NCI-H748 (cell line): ENCODE data around the gene NXF1.
"Not testable (repeated sequence)": the region's sequence is repeated elsewhere in the genome, so short reads cannot be mapped to it uniquely, and the experiment has no call there.

Experiments
- DNase-seq: peaks from one replicate; lab custom pipeline; 2025; ENCODE audit not compliant: unreplicated experiment; lab: John Stamatoyannopoulos, UW

NXF1 gene

DNA sequence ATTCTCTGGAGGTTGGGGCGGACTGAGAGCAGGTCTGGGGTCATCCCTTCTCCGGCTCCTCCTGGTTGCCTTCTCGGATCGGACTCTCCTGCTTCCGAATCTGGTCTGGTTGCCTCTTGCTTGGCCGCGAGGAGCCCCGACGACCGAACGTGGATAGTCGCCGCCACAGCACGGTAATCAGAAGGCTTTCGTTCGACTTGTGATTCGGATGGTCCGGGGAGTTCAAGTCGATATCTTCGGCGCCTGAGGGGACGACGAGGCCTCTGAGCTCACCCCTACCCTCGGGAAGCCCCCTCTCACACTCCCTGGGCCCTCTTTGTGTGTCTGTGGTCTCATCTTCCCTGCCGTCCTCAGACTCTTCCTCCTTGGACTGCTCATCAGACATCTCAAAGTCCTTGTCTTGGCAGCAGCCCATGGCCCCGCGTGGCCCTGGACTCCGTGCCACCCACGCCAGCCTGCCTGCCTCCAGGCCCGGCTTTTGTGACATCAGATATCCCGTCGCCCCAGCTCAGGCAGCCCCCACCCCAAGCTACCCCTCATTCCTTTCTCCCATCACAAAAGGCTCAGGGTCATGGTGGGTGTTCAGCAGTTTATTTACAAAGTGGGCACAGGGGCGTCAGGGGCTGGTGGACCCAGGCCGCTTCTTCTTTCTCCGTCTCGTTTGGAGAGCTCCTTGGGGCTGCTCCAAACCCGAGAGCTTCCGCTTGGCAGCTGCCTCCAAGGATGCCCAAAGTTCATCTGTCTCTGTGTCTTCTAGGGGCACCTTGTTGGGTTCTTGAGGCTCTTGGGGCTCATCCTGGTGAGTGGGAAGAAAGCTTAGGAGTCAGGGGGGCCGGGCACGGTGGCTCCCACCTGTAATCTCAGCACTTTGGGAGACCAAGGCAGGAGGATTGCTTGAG is 27.3 kb upstream of the NXF1 start, which contains the start of gene TEX54:
TSS of gene TEX54 (minus strand) at position 506 of the 899 bp plus-strand sequence.
- no peak for DNase-seq

DNA sequence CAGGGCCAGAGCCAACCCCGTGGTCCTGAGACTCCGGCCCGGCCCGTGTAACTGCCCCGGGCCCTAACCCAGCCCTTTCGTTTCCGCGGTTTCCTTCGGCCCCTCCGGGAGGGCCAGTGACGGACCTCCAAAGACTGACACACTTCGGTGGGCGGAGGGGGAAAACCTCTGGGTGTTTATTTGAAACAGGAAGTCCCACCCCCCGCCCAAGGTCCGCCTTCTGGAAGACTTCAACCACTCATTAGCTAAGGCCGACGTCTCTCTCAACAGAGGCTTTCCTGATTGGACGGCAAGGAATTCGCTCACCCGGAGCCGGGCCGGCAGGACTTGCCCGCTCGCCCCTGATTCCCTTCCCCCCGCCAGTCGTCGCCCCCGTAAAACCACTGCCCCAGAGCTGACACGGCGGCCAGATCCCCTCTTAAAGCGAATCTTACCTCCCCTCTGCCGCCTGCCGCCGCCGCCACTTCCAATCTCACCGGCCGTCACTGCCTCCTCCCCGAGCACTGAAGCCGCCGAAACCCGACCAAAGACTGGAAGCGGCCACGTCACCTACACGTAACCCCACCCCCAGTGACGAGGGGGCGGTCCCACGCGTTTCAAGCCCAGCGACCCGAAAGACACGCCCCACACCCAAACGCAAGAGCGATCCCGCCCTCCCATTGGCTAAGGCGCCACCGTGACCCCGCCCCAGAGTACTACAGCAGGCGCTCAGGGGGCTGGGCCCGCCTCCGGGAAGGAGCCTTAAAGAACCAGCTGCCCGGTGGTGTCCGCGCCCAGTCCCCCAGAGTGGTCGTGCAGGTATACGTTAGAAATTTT is 26.5 kb upstream of the NXF1 start, which contains the start of gene STX5:
TSS of gene STX5 (minus strand) at position 532 of the 816 bp plus-strand sequence. CDS start 808 bp downstream, outside the sequence.
- peak; percentile 97 for DNase-seq

DNA sequence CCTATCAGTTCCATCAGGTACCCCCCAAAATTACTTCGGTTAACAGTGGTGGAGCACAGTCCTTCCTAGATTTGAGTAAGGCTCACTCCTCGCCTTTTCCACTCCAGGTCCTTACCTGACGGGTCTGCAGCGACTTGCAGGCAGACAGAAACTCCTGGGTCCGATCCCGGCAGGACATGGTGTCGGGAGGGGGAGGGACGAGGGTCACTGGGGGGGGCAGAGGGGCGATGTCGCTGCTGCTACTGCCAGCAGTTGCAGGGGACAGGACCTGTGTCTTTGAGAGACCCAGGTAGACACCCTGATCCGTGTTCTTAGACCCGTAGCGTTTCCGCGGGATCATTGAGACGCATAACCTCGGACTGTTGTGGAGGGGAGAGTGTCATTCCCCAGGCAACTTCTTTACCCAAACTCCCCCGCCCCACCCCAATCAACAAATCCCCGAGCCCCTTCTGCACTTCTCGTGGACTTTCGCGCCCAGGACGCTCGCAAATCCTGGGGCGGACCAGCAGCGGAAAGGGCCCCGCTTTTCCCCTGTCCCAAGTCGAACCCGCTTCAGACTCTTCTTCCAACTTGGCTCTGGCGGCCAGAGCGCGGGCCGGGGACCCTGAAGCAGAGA is 25.8 kb upstream of the NXF1 start:
- no peak for DNase-seq

GRCh38 chr11:62828130-62828529 is 22.9 kb upstream of the NXF1 start:
- DNase-seq, result not testable (repeated sequence)

DNA sequence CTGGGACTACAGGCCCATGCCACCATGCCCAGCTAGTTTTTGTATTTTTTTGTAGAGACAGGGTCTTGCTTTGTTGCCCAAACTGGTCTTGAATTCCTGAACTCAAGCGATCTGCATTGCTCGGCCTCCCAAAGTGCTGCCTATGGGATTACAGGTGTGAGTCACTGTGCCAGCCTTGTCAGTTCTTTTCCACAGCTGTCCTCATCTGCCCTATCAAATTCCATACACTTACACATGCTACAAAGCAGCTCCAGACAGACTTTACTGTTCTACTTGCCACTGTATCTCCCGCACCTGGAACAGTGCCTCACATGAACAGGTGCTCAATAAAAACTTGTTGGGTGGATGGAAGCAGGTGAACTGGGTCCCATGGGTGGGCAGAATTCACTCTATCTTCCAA is 18.4 kb upstream of the NXF1 start:
- DNase-seq, result no peak

GRCh38 chr11:62817129-62817528 is 11.9 kb upstream of the NXF1 start:
- no peak for DNase-seq

DNA sequence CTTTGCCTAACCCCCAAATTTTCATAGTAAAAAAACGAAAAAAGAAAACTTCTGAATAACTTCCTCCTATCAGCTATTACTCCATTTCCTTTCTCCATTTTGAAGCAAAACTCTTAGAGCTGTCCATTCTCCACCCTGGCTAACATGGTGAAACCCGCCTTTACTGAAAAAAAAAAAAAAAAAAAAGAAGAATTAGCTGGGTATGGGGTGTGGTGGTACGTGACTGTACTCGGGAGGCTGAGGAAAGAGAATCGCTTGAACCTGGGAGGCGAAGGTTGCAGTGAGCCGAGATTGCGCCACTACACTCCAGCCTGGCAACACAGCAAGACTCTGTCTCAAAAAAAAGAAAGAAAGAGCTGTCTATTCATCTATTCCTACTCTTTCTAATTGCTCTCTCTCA is 11.3 kb upstream of the NXF1 start:
- DNase-seq, result no peak

DNA sequence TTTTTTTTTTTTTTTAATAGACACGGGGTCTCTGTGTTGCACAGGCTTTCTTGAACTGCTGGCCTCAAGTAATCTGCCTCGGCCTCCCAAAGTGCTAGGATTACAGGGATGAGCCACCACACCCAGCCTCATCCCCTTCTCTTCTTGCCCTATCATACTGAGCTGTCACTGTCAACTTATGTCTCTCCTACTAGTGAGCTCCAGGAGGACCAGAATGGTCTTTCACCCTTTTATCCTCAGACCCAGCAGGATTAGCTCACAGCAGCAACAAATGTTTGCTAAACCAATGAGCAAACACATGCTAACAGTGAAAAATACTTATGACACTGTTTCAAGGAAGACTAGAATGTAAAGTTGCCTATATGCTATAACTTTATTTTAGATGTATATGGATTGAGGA is 6.4 kb upstream of the NXF1 start:
- no peak for DNase-seq

DNA sequence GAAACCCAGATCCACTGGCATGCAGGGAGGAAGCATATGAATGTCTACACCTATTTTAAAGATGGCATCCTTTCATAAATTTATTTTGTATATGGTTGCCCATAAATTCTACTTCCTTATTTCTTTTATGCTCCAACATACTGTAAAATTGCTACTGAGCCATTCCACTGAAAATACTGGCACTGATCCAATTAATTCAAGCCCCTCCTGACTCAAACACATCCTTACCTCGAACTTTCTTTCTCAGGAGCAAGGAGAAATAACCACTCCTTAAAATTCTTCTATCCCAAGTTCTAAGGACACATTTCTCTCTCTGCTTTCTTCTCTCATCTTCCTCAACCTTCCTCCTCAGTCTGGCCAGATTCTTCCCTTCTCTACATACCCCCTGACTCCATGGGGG is 5.5 kb upstream of the NXF1 start:
- DNase-seq, result no peak

DNA sequence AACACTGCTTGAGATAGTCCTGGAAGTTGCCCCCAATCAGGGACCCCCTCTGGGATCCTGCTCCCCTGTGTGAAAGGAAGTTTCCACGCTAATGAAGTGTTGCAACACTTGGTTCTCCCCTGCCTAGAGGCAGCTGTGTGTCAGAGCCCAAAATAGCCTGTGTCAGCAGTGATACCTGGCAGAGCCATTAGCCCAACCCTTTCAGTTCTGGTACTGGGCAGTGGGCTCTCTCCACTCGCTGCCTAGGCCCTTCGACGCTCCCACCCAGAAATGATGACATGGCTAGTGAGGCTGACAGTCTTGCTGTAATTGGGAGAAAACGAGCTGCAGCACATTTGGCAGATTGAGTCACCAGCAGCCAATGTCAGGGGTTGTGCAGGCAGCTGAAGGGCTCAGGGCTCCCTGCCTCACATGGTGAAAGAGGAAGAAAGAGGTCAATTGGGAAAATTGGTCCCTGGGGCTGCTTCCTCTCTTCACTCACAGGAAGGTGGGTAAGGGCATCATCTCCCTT is 1.4 kb upstream of the NXF1 start:
- no peak for DNase-seq

- peak; percentile 38 for DNase-seq
Measured at GRCh38 chr11:62805961-62806441, 761 bp upstream of the NXF1 start.

GRCh38 chr11:62804310-62805075 is 747 bp downstream of the NXF1 start:
- peak; percentile 53 for DNase-seq

- DNase-seq, result no peak
Measured at GRCh38 chr11:62801071-62801470, 4.2 kb downstream of the NXF1 start.

GRCh38 chr11:62799486-62799885 is 5.8 kb downstream of the NXF1 start:
- DNase-seq, result no peak

- DNase-seq, result no peak
Measured at GRCh38 chr11:62796281-62796680, 9.0 kb downstream of the NXF1 start.

DNA sequence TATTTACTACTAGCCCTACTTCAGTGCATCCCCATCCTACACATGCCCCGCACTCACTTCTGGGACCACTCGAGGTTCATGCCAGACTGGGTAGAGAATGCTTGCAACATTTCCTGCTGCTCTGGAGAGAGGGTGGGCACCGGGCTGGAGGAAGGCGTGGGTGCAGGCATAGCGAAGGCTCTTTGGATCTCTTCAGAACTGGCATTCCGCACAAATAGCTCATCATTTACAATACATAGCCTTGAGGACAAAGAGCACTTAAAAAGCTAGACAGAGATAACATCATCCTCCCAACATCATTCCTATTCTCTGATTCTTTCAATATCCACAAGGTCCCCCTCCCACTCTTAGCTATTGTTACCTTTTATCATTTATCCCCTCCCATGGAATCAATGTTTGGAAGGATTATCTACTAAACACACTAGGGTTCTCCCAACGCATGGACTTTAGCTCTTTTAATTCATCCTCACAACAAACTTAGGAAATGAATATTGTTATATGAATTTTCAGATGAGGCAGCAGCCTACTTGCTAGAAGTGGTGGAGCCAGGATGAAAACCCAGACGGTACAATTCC is 11.0 kb downstream of the NXF1 start:
- DNase-seq, result no peak

GRCh38 chr11:62792202-62792575 is 13.1 kb downstream of the NXF1 start:
- no peak for DNase-seq

- peak; percentile 85 for DNase-seq
Measured at GRCh38 chr11:62791501-62792201, 13.6 kb downstream of the NXF1 start, which contains the start of gene TMEM223. TSS of gene TMEM223 (minus strand) at chr11:62792006. CDS start at chr11:62791994, 12 bp downstream.

- DNase-seq, result no peak
Measured at GRCh38 chr11:62789576-62789975, 15.7 kb downstream of the NXF1 start.
